Measurements from ENCODE around the gene ZNF605. TPM values are rescaled to one million over a fixed set of nuclear protein-coding genes. Genes with fewer than 3 reads are reported as not detected.

The ZNF605 gene
- total and polyA plus RNA-seq, 2 donors (not counting 1 experiment from before 2014, with no cell fraction given) = 6.0 to 21.7 TPM

GRCh38 chr12:132953163-132953425, 3.0 kb downstream of the ZNF605 start:
- Histone ChIP-seq H3K4me1 (ENCODE audit: control insufficient read depth in 2 of 2, insufficient read depth in 2 of 2, low read length in 2 of 2) (peaks cover 11 to 19% of the 10 kb centered on the region in 2 donors), H2AFZ (ENCODE audit: insufficient read depth, low read depth, low read length, poor library complexity, severe bottlenecking) (no peak overlapping the region), H3K9ac (ENCODE audit: low read length) (no peak overlapping the region), H3K27me3 (replicated peaks in 1 of 4; ENCODE audit: control extremely low read depth in 1 of 4, control insufficient read depth in 3 of 4, insufficient read depth in 4 of 4, low read length in 3 of 4) (no peaks in the 10 kb centered on the region), H3K79me2 (ENCODE audit: control insufficient read depth, insufficient read depth, low read length) (peaks cover 91% of the 10 kb centered on the region), H3K27ac (ENCODE audit: low read length in 2 of 2) (no peak overlapping the region), H3K9me3 (ENCODE audit: control extremely low read depth in 1 of 3, control insufficient read depth in 2 of 3, insufficient read depth in 1 of 3, low read length in 2 of 3) (peaks cover 3 to 44% (median 7%) of the 10 kb centered on the region in 3 donors), H4K20me1 (ENCODE audit: control insufficient read depth, insufficient read depth, low read length, poor library complexity, severe bottlenecking) (peaks cover 20% of the 10 kb centered on the region), H3K4me2 (replicated peaks; ENCODE audit: low read depth, low read length, poor library complexity, severe bottlenecking) (no peak overlapping the region), H3K36me3 (replicated peaks in 1 of 2; ENCODE audit: control extremely low read depth in 1 of 2, control insufficient read depth in 1 of 2, extremely low read depth in 1 of 2, insufficient read depth in 2 of 2, low read length in 1 of 2) (peaks cover 0 to 14% of the 10 kb centered on the region in 2 experiments), H3K4me3 (ENCODE audit: control extremely low read depth in 1 of 5, extremely low read depth in 1 of 5, insufficient read depth in 1 of 5, low read depth in 2 of 5, low read length in 4 of 5) (no peak overlapping the region)
- H3K27me3 Mint-ChIP-seq = no peaks in the 10 kb centered on the region
- WGBS (ENCODE audit: insufficient coverage) = 100% methylated on average over 1 of the region's 2 CpGs
- CTCF ChIA-PET = no interaction called here
- POLR2A ChIA-PET = no interaction called here
- no peak overlapping the region for H3K4me3 Mint-ChIP-seq
- H3K4me1 Mint-ChIP-seq = peaks cover 26% of the 10 kb centered on the region
- no peak for DNase-seq
- TF ChIP-seq EZH2 (IDR thresholded peaks at IDR 0.05; ENCODE audit: borderline replicate concordance, insufficient read depth, low read depth, low read length, poor library complexity, severe bottlenecking) (no peak), CTCF (IDR thresholded peaks at IDR 0.05) (no peak)
- no peak overlapping the region for H3K27ac Mint-ChIP-seq
- peaks cover 2% of the 10 kb centered on the region for H3K9me3 Mint-ChIP-seq (ENCODE audit: insufficient read depth)
- intact Hi-C loops (cut with micrococcal nuclease) = no loop called here
- no peak for ATAC-seq (ENCODE audit: low read depth)

- Mint-ChIP-seq H3K27ac (no peak overlapping the region), H3K4me1 (peaks cover 26% of the 10 kb centered on the region), H3K9me3 (ENCODE audit: insufficient read depth) (peaks cover 2% of the 10 kb centered on the region), H3K4me3 (no peak overlapping the region), H3K27me3 (no peaks in the 10 kb centered on the region)
- peaks cover 0 to 16% of the 10 kb centered on the region in 2 experiments for H3K36me3 ChIP-seq (replicated peaks in 1 of 2; ENCODE audit: control extremely low read depth in 1 of 2, control insufficient read depth in 1 of 2, extremely low read depth in 1 of 2, insufficient read depth in 2 of 2, low read length in 1 of 2)
- no peak overlapping the region for H3K9ac ChIP-seq (ENCODE audit: low read length)
- peaks cover 96% of the 10 kb centered on the region for H3K79me2 ChIP-seq (ENCODE audit: control insufficient read depth, insufficient read depth, low read length)
- DNase-seq = no peak
- H4K20me1 ChIP-seq (ENCODE audit: control insufficient read depth, insufficient read depth, low read length, poor library complexity, severe bottlenecking) = peaks cover 20% of the 10 kb centered on the region
- no peak for ATAC-seq (ENCODE audit: low read depth)
- no peak for TF ChIP-seq CTCF (IDR thresholded peaks at IDR 0.05)
- no peak for TF ChIP-seq EZH2 (IDR thresholded peaks at IDR 0.05; ENCODE audit: borderline replicate concordance, insufficient read depth, low read depth, low read length, poor library complexity, severe bottlenecking)
- ChIA-PET POLR2A (no interaction called here), CTCF (no interaction called here)
- H3K4me2 ChIP-seq (replicated peaks; ENCODE audit: low read depth, low read length, poor library complexity, severe bottlenecking) = no peak overlapping the region
- H3K9me3 ChIP-seq (ENCODE audit: control extremely low read depth in 1 of 3, control insufficient read depth in 2 of 3, insufficient read depth in 1 of 3, low read length in 2 of 3) = peaks cover 5 to 49% (median 7%) of the 10 kb centered on the region in 3 donors
- no peaks in the 10 kb centered on the region for H3K27me3 ChIP-seq (replicated peaks in 1 of 4; ENCODE audit: control extremely low read depth in 1 of 4, control insufficient read depth in 3 of 4, insufficient read depth in 4 of 4, low read length in 3 of 4)
- H2AFZ ChIP-seq (ENCODE audit: insufficient read depth, low read depth, low read length, poor library complexity, severe bottlenecking) = no peak overlapping the region
- WGBS (ENCODE audit: insufficient coverage) = 98% methylated on average over 16 of the region's 18 CpGs
- H3K4me3 ChIP-seq (ENCODE audit: control extremely low read depth in 1 of 5, extremely low read depth in 1 of 5, insufficient read depth in 1 of 5, low read depth in 2 of 5, low read length in 4 of 5) = no peak overlapping the region
- intact Hi-C loops (cut with micrococcal nuclease) = no loop called here
- H3K4me1 ChIP-seq (ENCODE audit: control insufficient read depth in 2 of 2, insufficient read depth in 2 of 2, low read length in 2 of 2) = peaks cover 11 to 19% of the 10 kb centered on the region in 2 donors
- no peak overlapping the region for H3K27ac ChIP-seq (ENCODE audit: low read length in 2 of 2)
These were observed 3.5 kb downstream of the ZNF605 start for GRCh38 chr12:132952371-132953162.

Measured in B cell (primary cell).